HG03571 (cell line): ENCODE measurements around the gene ITGA7.

Experiments
- ATAC-seq: cut with Tn5 transposase; IDR thresholded peaks from one replicate; pipeline ENCODE4 v1.9.1; 2021; ENCODE audit not compliant: unreplicated experiment

The ITGA7 gene

DNA sequence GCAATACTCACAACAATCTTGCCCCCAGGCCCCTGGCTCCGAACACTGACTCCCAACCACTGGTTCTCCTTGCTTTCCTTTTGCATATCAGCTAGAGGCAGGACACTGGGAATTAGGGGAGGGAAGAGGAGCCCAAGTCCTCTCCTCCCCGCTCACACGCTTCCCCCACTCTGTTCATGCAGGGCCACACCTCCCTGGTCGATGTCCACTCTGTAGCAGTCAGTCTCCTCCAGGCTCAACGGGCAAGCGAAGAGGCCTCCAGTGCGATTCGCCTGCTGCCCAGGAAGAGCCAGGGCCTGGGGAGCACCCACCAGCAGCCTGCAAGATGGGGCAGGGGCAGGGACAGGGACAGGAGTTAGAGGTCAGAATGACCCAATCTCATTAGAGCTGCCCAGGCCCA is 4.8 kb downstream of the ITGA7 start:
- ATAC-seq, result no peak

GRCh38 chr12:55700255-55701018 is 7.3 kb downstream of the ITGA7 start:
- no peak for ATAC-seq

- ATAC-seq, result no peak
Measured at GRCh38 chr12:55699471-55700055, 8.1 kb downstream of the ITGA7 start.

GRCh38 chr12:55698965-55699364 is 8.7 kb downstream of the ITGA7 start:
- ATAC-seq, result no peak

DNA sequence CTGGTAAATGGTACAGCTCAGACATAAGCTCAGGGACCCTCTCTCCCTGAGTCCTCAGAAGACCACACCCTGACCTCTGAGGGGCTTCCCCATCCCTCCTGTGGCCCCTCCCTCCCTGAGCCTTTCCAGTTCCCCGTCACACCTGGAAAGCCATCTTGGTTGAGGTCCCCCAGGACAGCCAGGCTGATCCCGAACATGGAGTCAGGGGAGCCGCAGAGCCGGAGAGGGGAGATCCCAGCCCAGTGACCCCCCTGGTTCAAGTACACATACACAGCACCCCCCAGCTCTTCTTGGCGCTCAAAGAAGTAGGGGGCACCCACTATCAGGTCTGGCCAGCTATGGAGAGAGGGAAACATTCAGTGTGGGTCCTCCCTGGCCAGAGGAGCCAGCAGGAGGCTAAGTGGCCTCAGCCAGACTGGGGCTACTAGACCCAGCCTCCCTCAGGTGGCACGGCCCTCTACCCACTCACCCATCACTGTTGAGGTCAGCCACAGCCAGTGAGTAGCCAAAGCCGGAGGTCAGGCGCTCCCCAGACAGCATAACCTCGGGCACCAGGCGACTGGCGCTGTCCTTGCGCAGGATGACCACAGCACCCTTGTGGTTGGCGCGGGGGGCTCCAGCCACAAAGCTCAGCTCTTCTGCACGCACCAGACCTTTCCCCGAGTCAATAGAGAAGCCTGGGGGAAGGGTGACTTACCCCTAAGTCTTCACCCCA is 9.3 kb downstream of the ITGA7 start:
- no peak for ATAC-seq

GRCh38 chr12:55697686-55698085 is 10.0 kb downstream of the ITGA7 start:
- no peak for ATAC-seq

DNA sequence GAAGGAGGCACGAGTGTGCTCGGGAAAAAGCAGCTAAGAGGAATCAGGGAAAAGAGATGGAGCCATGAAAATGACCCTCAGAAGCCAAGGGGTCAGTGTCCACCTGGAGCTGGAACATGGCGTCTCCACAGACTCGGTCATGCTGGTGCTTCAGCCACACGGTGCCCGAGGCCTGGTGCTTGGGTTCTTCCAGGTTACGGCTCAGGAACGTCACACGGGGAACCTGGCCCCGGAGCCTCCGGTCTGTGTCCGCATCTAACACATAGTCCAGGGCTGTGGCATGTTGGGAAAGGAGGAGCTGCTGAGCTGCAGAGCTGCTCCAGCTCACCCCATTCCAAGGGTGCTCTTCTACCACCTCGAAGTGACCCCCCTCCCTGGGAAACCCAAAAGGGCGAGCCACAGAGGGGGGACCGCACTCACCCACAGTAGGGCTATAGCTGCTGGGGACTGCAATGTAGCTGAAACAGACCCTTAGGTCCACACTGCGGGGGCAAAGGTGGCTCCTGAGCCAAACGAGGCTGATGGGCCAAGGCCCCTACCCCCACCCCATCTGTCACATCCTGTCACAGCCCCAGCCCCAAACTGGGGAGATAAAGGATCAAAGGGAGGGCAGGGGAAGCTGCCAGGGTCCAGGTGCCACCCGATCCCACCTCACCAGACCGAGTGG is 10.8 kb downstream of the ITGA7 start:
- no peak for ATAC-seq

GRCh38 chr12:55696141-55696540 is 11.6 kb downstream of the ITGA7 start:
- ATAC-seq, result no peak

DNA sequence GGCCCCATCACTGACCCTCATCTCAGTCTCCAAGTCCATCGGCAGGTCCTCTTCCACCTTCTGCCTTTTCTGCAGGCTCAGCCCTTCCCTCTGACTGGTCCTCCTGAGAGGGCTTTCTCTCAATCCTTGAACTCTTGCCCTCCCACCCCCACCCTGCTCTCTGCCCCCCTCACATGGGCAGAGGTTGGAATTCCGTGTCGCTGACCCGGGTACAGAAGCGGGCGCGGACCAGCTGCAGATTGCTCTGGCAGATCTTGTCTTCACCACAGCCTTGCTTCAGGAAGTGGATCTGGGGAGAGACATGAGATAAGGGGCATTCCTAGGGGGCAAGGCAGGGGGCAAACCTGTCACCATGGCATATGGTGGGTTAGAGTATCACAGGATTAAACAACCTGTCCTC is 12.4 kb downstream of the ITGA7 start:
- no peak for ATAC-seq

GRCh38 chr12:55694651-55695050 is 13.1 kb downstream of the ITGA7 start:
- no peak for ATAC-seq

DNA sequence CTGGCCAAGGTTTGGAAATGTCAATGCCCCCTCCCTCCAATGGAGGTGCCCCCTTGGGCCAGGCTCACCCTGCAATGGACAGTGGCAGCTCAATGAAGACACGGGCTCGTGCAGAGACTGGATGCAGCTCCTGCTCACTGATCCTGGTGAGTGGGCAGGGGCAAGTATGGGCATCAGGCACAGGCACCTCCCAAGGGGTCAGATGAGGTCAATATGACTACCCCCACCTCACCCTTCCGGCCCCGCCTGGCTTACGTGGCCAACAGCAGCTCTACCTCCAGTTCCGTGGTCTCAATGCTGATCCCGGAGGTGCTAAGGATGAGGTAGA is 13.6 kb downstream of the ITGA7 start:
- no peak for ATAC-seq

DNA sequence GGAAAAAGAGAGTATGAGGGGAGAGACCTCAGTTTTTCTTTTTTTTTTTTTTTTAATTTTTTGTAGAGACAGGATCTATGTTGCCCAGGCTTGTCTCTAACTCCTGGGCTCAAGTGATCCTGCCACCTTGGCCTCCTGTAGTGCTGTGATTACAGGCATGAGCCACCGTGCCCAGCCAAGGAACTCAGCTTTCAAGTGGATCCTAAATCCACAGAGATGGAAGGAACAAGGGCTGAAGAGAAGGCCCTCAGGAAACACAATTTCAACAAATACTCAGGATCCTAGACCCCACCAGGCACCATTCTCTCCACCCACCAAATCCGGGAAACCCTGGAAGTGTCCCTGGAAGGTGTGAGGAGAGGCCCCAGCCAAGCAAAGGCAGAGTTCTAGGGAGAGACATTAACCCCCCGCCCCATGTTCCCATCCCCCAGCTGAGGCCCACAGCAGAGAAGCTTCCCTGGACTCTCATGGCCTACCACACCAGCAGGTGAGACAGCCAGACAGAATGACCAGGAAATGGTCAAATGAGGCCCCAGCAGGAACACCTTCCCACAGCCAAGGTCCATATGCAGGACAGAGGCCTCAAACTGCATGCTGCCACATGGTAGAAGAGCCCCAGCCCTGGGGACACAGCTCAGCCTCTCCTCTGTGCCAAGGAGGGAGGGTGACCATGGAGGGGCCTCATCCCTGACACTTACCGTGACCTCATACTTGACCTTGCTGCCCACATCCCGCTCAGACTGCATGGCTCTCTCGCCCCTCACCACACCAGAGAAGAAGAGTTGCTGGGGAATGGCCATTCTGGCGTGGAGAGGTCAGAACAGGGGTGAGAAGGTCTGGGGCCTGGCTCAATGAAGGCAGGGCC is 14.1 kb downstream of the ITGA7 start:
- no peak for ATAC-seq

- ATAC-seq, result no peak
Measured at GRCh38 chr12:55692631-55693322, 14.9 kb downstream of the ITGA7 start.

DNA sequence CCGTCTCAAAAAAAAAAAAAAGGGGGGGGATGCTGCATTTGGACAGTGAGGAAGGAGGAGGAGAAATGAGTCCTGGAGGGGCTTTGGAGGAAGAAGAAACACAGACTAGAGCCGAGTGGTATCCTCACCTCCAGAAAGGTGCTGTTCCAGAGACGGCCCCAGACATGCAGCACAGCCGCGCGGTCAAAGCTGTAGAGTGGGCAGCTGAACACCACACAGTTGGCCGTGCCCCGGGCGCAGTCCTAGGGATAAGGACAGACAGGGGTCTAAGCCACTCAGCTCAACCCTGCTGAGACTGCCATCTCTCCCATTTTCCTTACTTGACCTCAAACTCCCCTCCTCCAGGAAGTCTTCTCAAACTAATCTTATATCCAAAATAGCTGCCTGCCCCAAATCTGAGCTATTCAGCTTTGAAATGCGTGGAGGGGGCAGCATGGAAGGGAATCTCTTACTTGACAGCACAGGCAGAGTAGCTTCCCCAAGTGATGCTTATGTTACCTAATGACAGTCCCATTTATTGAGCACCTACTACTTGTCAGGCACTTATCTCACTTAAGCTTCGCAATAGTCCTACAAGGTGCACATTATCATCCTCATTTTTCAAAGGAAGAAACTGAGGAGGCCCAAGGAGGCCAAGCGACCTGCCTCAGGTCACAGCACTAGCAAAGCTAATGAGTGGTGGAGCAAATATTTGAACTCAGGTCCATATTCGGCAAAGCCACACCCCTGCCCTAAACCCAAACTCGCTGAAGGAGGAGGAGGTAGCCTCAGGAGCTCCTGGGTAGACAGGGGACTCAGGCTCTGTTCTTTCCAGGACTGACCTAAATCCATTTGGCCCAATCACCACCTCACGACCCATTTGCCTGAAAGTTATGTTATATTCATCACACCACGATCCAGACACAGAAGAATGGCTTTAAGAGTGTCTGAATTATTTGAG is 18.7 kb downstream of the ITGA7 start:
- no peak for ATAC-seq

DNA sequence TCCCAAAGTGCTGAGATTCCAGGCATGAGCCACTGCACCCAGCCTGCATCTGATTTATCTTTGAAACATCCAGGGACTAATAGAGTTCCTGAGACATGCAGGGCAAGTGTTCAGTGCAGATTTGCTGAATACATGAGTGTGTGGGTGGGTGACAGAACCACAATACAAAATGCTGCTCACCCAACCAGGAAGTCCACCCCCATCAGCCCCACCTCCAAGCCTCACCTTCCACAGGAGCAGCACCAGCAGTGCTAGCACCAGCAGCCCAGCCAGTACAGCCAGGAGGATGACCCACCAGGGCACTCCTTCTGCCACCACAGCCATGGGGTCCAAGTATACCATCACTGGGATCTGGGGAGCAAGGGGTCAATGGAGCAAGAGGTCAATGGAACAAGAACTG is 20.0 kb downstream of the ITGA7 start:
- ATAC-seq, result no peak

GRCh38 chr12:55686366-55687010 is 21.2 kb downstream of the ITGA7 start:
- no peak for ATAC-seq

GRCh38 chr12:55685671-55686070 is 22.0 kb downstream of the ITGA7 start:
- ATAC-seq, result no peak

DNA sequence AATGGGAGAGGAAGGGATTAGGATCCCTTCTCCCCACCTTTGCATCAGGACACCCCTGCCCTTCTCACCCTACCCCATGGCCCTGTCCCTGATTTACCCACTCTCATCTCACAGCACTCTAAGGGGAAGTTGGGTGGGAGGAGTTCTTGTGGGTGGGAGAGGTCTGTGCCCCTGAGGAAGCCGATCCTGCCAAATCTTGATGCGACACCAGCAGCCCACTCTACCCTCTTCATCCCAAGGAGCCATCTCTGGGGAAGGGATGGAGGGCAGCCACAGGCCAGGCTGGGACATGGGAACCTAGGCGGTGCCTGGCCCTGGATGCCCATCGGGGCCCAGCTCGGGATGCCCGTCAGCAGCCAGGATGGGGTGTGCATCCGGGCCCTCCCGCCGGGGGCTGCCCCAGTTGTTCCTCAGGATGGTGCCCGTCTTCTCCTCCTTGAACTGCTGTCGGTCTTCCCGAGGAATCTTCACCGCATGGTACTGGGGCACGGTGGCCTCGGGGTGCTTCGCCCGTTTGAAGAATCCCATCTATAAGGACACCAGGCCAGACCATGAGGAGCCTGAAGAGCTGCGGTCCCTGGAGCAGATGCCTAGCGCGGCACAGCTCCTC is 22.8 kb downstream of the ITGA7 start:
- ATAC-seq, result no peak
